Measurements from ENCODE around the gene ZNF222.

DNA sequence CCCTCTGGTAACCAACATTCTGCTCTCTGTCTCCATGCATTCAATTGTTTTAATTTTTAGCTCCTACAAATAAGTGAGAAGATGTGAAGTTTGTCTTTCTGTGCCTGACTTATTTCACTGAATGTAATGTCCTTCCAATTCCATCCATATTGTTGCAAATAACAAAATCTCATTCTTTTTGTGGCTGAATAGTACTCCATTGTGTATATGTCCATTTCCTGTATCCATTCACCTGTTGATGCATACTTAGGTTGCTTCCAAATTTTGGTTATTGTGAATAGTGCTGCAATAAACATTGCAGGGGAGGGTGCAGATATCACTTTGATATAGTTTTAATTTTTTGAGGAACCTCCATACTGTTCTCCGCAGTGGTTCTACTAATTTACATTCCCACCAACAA is 44.2 kb downstream of the ZNF222 start:
- TF ChIP-seq, protein P1, sequence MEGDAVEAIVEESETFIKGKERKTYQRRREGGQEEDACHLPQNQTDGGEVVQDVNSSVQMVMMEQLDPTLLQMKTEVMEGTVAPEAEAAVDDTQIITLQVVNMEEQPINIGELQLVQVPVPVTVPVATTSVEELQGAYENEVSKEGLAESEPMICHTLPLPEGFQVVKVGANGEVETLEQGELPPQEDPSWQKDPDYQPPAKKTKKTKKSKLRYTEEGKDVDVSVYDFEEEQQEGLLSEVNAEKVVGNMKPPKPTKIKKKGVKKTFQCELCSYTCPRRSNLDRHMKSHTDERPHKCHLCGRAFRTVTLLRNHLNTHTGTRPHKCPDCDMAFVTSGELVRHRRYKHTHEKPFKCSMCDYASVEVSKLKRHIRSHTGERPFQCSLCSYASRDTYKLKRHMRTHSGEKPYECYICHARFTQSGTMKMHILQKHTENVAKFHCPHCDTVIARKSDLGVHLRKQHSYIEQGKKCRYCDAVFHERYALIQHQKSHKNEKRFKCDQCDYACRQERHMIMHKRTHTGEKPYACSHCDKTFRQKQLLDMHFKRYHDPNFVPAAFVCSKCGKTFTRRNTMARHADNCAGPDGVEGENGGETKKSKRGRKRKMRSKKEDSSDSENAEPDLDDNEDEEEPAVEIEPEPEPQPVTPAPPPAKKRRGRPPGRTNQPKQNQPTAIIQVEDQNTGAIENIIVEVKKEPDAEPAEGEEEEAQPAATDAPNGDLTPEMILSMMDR (IDR thresholded peaks at IDR 0.05): no peak
- TF ChIP-seq EP300 (IDR thresholded peaks at IDR 0.05) (no peak), POLR2A (IDR thresholded peaks at IDR 0.05) (no peak), POLR2AphosphoS5 (IDR thresholded peaks at IDR 0.05) (no peak)

Measured in suprapubic skin (tissue), 4 donors.